Central memory CD8-positive, alpha-beta T cell (primary cell): Measurements from ENCODE around the gene RIMS4.

Source experiments
- ATAC-seq: fragments of 150-1000 bp; cut with Tn5 transposase; replicated peaks from 2 replicates; pipeline ENCODE4 v1.10.0; 2022; ENCODE audit warnings: mild to moderate bottlenecking, moderate FRiP score, moderate number of reproducible peaks; ENCODE audit not compliant: poor library complexity, severe bottlenecking; ENCODE audit errors: extremely low read depth
- DNase-seq, 2 donors: peaks; one replicate each; pipeline ENCODE4 v3.0.0; 2021; ENCODE audit warnings: low spot score in 2 of 2
- H3K27ac Mint-ChIP-seq: one replicate; pipeline ENCODE4 v1.8.0; 2022; ENCODE audit warnings: low read depth, mild to moderate bottlenecking, moderate library complexity, mixed read lengths
- H3K27me3 Mint-ChIP-seq: one replicate; pipeline ENCODE4 v1.8.0; 2022; ENCODE audit warnings: mixed read lengths
- H3K36me3 Mint-ChIP-seq: one replicate; pipeline ENCODE4 v1.8.0; 2022; ENCODE audit warnings: mild to moderate bottlenecking, moderate library complexity, mixed read lengths; ENCODE audit not compliant: insufficient read depth
- H3K4me1 Mint-ChIP-seq: one replicate; pipeline ENCODE4 v1.8.0; 2022; ENCODE audit warnings: mixed read lengths
- H3K4me3 Mint-ChIP-seq: one replicate; pipeline ENCODE4 v1.8.0; 2022; ENCODE audit warnings: mild to moderate bottlenecking, moderate library complexity, mixed read lengths
- H3K9me3 Mint-ChIP-seq: one replicate; pipeline ENCODE4 v1.8.0; 2022; ENCODE audit warnings: mixed read lengths

Gene RIMS4

GRCh38 chr20:44711237-44711636 lies 99.1 kb downstream of the RIMS4 start:
- no peaks in the 10 kb centered on the region for H3K4me1 Mint-ChIP-seq
- ATAC-seq (no peak), DNase-seq (no peak)
- H3K4me3 Mint-ChIP-seq: no peak overlapping the region
- H3K27ac Mint-ChIP-seq: no peak overlapping the region
- no peaks in the 10 kb centered on the region for H3K9me3 Mint-ChIP-seq
- peaks cover 32% of the 10 kb centered on the region for H3K27me3 Mint-ChIP-seq
- no peaks in the 10 kb centered on the region for H3K36me3 Mint-ChIP-seq

- no peaks in the 10 kb centered on the region for H3K9me3 Mint-ChIP-seq
- H3K4me3 Mint-ChIP-seq: no peak overlapping the region
- no peak for ATAC-seq
- no peaks in the 10 kb centered on the region for H3K36me3 Mint-ChIP-seq
- H3K27me3 Mint-ChIP-seq: peaks cover 34% of the 10 kb centered on the region
- no peaks in the 10 kb centered on the region for H3K4me1 Mint-ChIP-seq
- no peak overlapping the region for H3K27ac Mint-ChIP-seq
- no peak for DNase-seq
Observed at GRCh38 chr20:44709797-44710196, 100.5 kb downstream of the RIMS4 start.

- Mint-ChIP-seq H3K9me3 (no peaks in the 10 kb centered on the region), H3K27ac (no peak overlapping the region), H3K4me3 (no peak overlapping the region), H3K27me3 (peaks cover 34% of the 10 kb centered on the region), H3K4me1 (no peaks in the 10 kb centered on the region), H3K36me3 (no peaks in the 10 kb centered on the region)
- no peak for DNase-seq
- ATAC-seq: no peak
Observed at GRCh38 chr20:44709380-44709779, 101.0 kb downstream of the RIMS4 start.

- Mint-ChIP-seq H3K36me3 (no peaks in the 10 kb centered on the region), H3K9me3 (no peaks in the 10 kb centered on the region), H3K4me1 (no peaks in the 10 kb centered on the region), H3K4me3 (no peak overlapping the region), H3K27me3 (peaks cover 29% of the 10 kb centered on the region), H3K27ac (no peak overlapping the region)
- DNase-seq: no peak
- ATAC-seq: no peak
Observed at GRCh38 chr20:44707018-44707579, 103.2 kb downstream of the RIMS4 start.

GRCh38 chr20:44706301-44707017 lies 103.9 kb downstream of the RIMS4 start:
- H3K4me3 Mint-ChIP-seq: no peak overlapping the region
- H3K27ac Mint-ChIP-seq: no peak overlapping the region
- H3K27me3 Mint-ChIP-seq: peaks cover 23% of the 10 kb centered on the region
- DNase-seq (no peak), ATAC-seq (no peak)
- H3K9me3 Mint-ChIP-seq: no peaks in the 10 kb centered on the region
- H3K4me1 Mint-ChIP-seq: no peaks in the 10 kb centered on the region
- no peaks in the 10 kb centered on the region for H3K36me3 Mint-ChIP-seq

GRCh38 chr20:44705364-44706094 lies 104.8 kb downstream of the RIMS4 start:
- H3K4me3 Mint-ChIP-seq: no peak overlapping the region
- no peaks in the 10 kb centered on the region for H3K4me1 Mint-ChIP-seq
- H3K9me3 Mint-ChIP-seq: no peaks in the 10 kb centered on the region
- no peak overlapping the region for H3K27ac Mint-ChIP-seq
- DNase-seq: no peak
- peaks cover 18% of the 10 kb centered on the region for H3K27me3 Mint-ChIP-seq
- H3K36me3 Mint-ChIP-seq: no peaks in the 10 kb centered on the region
- ATAC-seq: no peak

GRCh38 chr20:44704551-44704971 lies 105.8 kb downstream of the RIMS4 start:
- DNase-seq: no peak
- H3K27ac Mint-ChIP-seq: no peak overlapping the region
- no peaks in the 10 kb centered on the region for H3K4me1 Mint-ChIP-seq
- no peaks in the 10 kb centered on the region for H3K36me3 Mint-ChIP-seq
- H3K9me3 Mint-ChIP-seq: no peaks in the 10 kb centered on the region
- no peak for ATAC-seq
- H3K4me3 Mint-ChIP-seq: no peak overlapping the region
- peaks cover 18% of the 10 kb centered on the region for H3K27me3 Mint-ChIP-seq

- Mint-ChIP-seq H3K27me3 (peaks cover 18% of the 10 kb centered on the region), H3K9me3 (no peaks in the 10 kb centered on the region), H3K36me3 (no peaks in the 10 kb centered on the region), H3K4me1 (no peaks in the 10 kb centered on the region), H3K27ac (no peak overlapping the region), H3K4me3 (no peak overlapping the region)
- DNase-seq (no peak), ATAC-seq (no peak)
Observed at GRCh38 chr20:44703956-44704488, 106.3 kb downstream of the RIMS4 start.

GRCh38 chr20:44703183-44703925 lies 107.0 kb downstream of the RIMS4 start:
- no peak overlapping the region for H3K4me3 Mint-ChIP-seq
- H3K9me3 Mint-ChIP-seq: no peaks in the 10 kb centered on the region
- DNase-seq: no peak
- H3K27ac Mint-ChIP-seq: no peak overlapping the region
- H3K27me3 Mint-ChIP-seq: peaks cover 18% of the 10 kb centered on the region
- no peaks in the 10 kb centered on the region for H3K4me1 Mint-ChIP-seq
- ATAC-seq: no peak
- no peaks in the 10 kb centered on the region for H3K36me3 Mint-ChIP-seq

- H3K27me3 Mint-ChIP-seq: peaks cover 18% of the 10 kb centered on the region
Observed at GRCh38 chr20:44702776-44703175, 107.6 kb downstream of the RIMS4 start.

GRCh38 chr20:44701858-44702256 lies 108.5 kb downstream of the RIMS4 start:
- no peak for ATAC-seq
- H3K36me3 Mint-ChIP-seq: no peaks in the 10 kb centered on the region
- DNase-seq: no peak

More at GRCh38 chr20:44702776-44703175, 107.6 kb downstream of the RIMS4 start:
- no peaks in the 10 kb centered on the region for H3K9me3 Mint-ChIP-seq
- no peak overlapping the region for H3K4me3 Mint-ChIP-seq
- no peaks in the 10 kb centered on the region for H3K36me3 Mint-ChIP-seq
- H3K27ac Mint-ChIP-seq: no peak overlapping the region
- DNase-seq (no peak), ATAC-seq (no peak)
- H3K4me1 Mint-ChIP-seq: no peaks in the 10 kb centered on the region

More at GRCh38 chr20:44701858-44702256, 108.5 kb downstream of the RIMS4 start:
- H3K4me1 Mint-ChIP-seq: no peaks in the 10 kb centered on the region
- no peak overlapping the region for H3K4me3 Mint-ChIP-seq
- H3K27ac Mint-ChIP-seq: no peak overlapping the region
- H3K27me3 Mint-ChIP-seq: peaks cover 17% of the 10 kb centered on the region
- no peaks in the 10 kb centered on the region for H3K9me3 Mint-ChIP-seq
